ENCODE results near the gene CTSD.
A peak's percentile ranks its signal among the peaks of the same experiment; 100 is the strongest.

The CTSD gene

GRCh38 chr11:1731451-1732059 is 32.2 kb downstream of the CTSD start:
- Histone ChIP-seq H3K27me3 (ENCODE audit: insufficient read depth, low read length, poor library complexity, severe bottlenecking) (no peaks in the 10 kb centered on the region), H3K9me3 (ENCODE audit: insufficient read depth, low read depth, low read length) (peaks cover 5% of the 10 kb centered on the region; the same call in 1 of the 2 replicates), H3K9ac (ENCODE audit: low read depth, low read length, poor library complexity, severe bottlenecking) (peak overlapping the region; percentile 31), H3K79me2 (ENCODE audit: insufficient read depth, low read length) (no peaks in the 10 kb centered on the region), H4K20me1 (ENCODE audit: insufficient read depth, low read length, poor library complexity, severe bottlenecking) (no peaks in the 10 kb centered on the region), H3K4me3 (ENCODE audit: low read length, poor library complexity, severe bottlenecking) (no peak overlapping the region), H3K4me2 (ENCODE audit: low read depth, low read length, poor library complexity, severe bottlenecking) (no peak overlapping the region), H2AFZ (ENCODE audit: low read length) (no peak overlapping the region), H3K4me1 (ENCODE audit: insufficient read depth, low read length, poor library complexity, severe bottlenecking) (peaks cover 68% of the 10 kb centered on the region), H3K36me3 (ENCODE audit: insufficient read depth, low read length) (no peaks in the 10 kb centered on the region), H3F3A (ENCODE audit: low read depth) (no peaks in the 10 kb centered on the region), H3K9me2 (replicated peaks; ENCODE audit: low read depth, low read length) (no peaks in the 10 kb centered on the region)
- no peak for TF ChIP-seq CTCF (conservative IDR thresholded peaks at IDR 0.05; ENCODE audit: low read length)
- no peak for TF ChIP-seq EZH2phosphoT487 (IDR thresholded peaks at IDR 0.05; ENCODE audit: borderline replicate concordance)

GRCh38 chr11:1730059-1730629 is 33.6 kb downstream of the CTSD start:
- Histone ChIP-seq H3K4me3 (ENCODE audit: low read length, poor library complexity, severe bottlenecking) (no peak overlapping the region), H3K9me2 (replicated peaks; ENCODE audit: low read depth, low read length) (no peaks in the 10 kb centered on the region), H3K27me3 (ENCODE audit: insufficient read depth, low read length, poor library complexity, severe bottlenecking) (no peaks in the 10 kb centered on the region), H3K36me3 (ENCODE audit: insufficient read depth, low read length) (no peaks in the 10 kb centered on the region), H3K4me1 (ENCODE audit: insufficient read depth, low read length, poor library complexity, severe bottlenecking) (peaks cover 68% of the 10 kb centered on the region), H3K4me2 (ENCODE audit: low read depth, low read length, poor library complexity, severe bottlenecking) (no peak overlapping the region), H2AFZ (ENCODE audit: low read length) (no peak overlapping the region), H3K79me2 (ENCODE audit: insufficient read depth, low read length) (no peaks in the 10 kb centered on the region), H3F3A (ENCODE audit: low read depth) (no peaks in the 10 kb centered on the region), H3K9ac (ENCODE audit: low read depth, low read length, poor library complexity, severe bottlenecking) (peak overlapping the region; percentile 11), H3K9me3 (ENCODE audit: insufficient read depth, low read depth, low read length) (no peaks in the 10 kb centered on the region), H4K20me1 (ENCODE audit: insufficient read depth, low read length, poor library complexity, severe bottlenecking) (no peaks in the 10 kb centered on the region)
- no peak for TF ChIP-seq CTCF (conservative IDR thresholded peaks at IDR 0.05; ENCODE audit: low read length)
- TF ChIP-seq EZH2phosphoT487 (IDR thresholded peaks at IDR 0.05; ENCODE audit: borderline replicate concordance): no peak

GRCh38 chr11:1729692-1730011 is 34.1 kb downstream of the CTSD start:
- peak overlapping the region; percentile 7; the same call in 1 of the 2 replicates for H2AFZ ChIP-seq (ENCODE audit: low read length)
- H3K9me3 ChIP-seq (ENCODE audit: insufficient read depth, low read depth, low read length): no peaks in the 10 kb centered on the region
- no peaks in the 10 kb centered on the region for H3K9me2 ChIP-seq (replicated peaks; ENCODE audit: low read depth, low read length)
- H3K4me1 ChIP-seq (ENCODE audit: insufficient read depth, low read length, poor library complexity, severe bottlenecking): peaks cover 66% of the 10 kb centered on the region
- TF ChIP-seq CTCF (conservative IDR thresholded peaks at IDR 0.05; ENCODE audit: low read length): no peak
- TF ChIP-seq EZH2phosphoT487 (IDR thresholded peaks at IDR 0.05; ENCODE audit: borderline replicate concordance): no peak
- no peaks in the 10 kb centered on the region for H3K79me2 ChIP-seq (ENCODE audit: insufficient read depth, low read length)
- no peaks in the 10 kb centered on the region for H4K20me1 ChIP-seq (ENCODE audit: insufficient read depth, low read length, poor library complexity, severe bottlenecking)
- peak overlapping the region; percentile 33 for H3K4me2 ChIP-seq (ENCODE audit: low read depth, low read length, poor library complexity, severe bottlenecking)
- no peaks in the 10 kb centered on the region for H3K36me3 ChIP-seq (ENCODE audit: insufficient read depth, low read length)
- no peak overlapping the region for H3K9ac ChIP-seq (ENCODE audit: low read depth, low read length, poor library complexity, severe bottlenecking)
- no peak overlapping the region for H3K4me3 ChIP-seq (ENCODE audit: low read length, poor library complexity, severe bottlenecking)
- no peaks in the 10 kb centered on the region for H3F3A ChIP-seq (ENCODE audit: low read depth)
- no peaks in the 10 kb centered on the region for H3K27me3 ChIP-seq (ENCODE audit: insufficient read depth, low read length, poor library complexity, severe bottlenecking)

Data from Loucy (cell line).